SH-SY5Y (cell line): ENCODE data around the gene CCSER1.

ENCODE experiments used
- GATA2 ChIP-seq: IDR thresholded peaks from 2 replicates; pipeline ENCODE4 v1.6.1; 2011; ENCODE audit warnings: mild to moderate bottlenecking, low read depth, low read length
- GATA3 ChIP-seq: IDR thresholded peaks from 2 replicates; pipeline ENCODE4 v1.6.1; 2011; ENCODE audit warnings: low read depth, mild to moderate bottlenecking, low read length, moderate library complexity

DNA sequence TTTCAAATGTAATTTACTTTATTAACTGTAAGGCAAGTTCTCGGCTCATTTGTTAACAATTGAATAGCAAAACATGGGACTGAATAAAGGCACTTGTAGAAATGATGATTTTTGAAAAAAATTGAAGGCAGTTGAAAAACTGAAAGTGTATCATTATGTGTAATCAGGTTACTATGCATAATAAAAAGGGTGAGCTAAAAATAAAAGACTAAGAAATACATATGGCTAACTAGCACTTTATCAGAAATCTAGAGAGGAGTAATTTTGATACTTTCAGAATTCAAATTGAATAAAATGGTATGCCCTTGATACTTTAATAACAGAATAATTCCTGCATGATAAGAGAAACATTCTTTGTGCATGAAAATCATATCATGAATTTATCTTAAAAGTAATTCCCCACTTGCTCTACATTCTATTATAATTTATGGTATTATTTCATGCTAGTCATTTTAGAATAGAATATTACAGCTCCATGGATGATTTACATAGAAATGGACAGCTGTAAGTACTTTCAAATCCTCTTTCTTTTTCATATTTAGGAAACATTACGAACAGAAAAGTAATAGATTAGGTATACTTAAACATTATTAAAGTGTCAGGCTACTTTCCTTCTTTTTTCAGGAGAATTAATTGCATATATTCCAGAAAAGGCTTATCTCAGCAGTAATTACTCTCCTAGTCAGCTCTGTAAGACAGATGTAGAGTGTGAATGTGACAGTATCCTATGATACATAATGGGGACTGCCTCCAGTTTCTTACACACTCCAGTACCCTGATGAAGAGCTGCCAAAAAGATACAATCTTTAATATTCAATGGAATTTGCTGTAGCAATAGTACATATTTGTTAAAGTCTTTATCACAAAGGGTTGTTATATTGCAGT is 697.3 kb downstream of the CCSER1 start:
- TF ChIP-seq GATA2 (no peak), GATA3 (no peak)
